Activated naive CD8-positive, alpha-beta T cell treated with anti-CD3 and anti-CD28 coated beads, Interleukin-2, amount 50 U/mL, for 16 hours (primary cell): Measurements from ENCODE around the gene FCRL4.
"Not testable (repeated sequence)": the region's sequence is repeated elsewhere in the genome, so short reads cannot be mapped to it uniquely, and the experiment has no call there.

Experiments used
- DNase-seq: peaks from one replicate; pipeline ENCODE4 v3.0.0-alpha.2; 2020; ENCODE audit warnings: low read depth, low spot score

Gene FCRL4

GRCh38 chr1:157551694-157552693 is 45.9 kb downstream of the FCRL4 start, which contains the start of gene FCRL5:
TSS of gene FCRL5 (minus strand) at chr1:157552515. CDS start at chr1:157552362, 153 bp downstream.
- no peak for DNase-seq

- DNase-seq, result not testable (repeated sequence)
Observed at GRCh38 chr1:157548081-157548480, 49.8 kb downstream of the FCRL4 start.

- no peak for DNase-seq
Observed at GRCh38 chr1:157542676-157543075, 55.2 kb downstream of the FCRL4 start.

DNA sequence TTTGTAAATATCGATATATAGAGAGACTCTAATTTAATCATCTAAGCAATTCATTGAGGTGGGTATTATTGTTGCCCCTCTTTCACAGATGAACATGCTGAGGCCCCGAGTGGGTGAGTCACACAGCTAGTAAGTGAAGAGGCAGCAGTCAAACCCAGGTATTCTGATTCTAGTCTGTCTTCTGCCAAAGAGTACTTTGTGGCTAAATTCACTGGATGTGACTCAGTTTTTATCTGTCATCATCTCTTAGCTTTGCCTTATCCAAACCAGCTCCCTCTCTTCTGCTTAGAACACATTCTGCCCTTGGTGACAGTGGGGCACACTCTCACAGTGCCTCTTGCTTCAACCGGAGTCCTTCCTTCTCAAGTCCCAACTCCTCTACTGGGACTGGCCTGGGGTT is 57.0 kb downstream of the FCRL4 start:
- no peak for DNase-seq

- DNase-seq, result no peak
Observed at GRCh38 chr1:157540160-157540748, 57.6 kb downstream of the FCRL4 start.

GRCh38 chr1:157539568-157539967 is 58.3 kb downstream of the FCRL4 start:
- no peak for DNase-seq

DNA sequence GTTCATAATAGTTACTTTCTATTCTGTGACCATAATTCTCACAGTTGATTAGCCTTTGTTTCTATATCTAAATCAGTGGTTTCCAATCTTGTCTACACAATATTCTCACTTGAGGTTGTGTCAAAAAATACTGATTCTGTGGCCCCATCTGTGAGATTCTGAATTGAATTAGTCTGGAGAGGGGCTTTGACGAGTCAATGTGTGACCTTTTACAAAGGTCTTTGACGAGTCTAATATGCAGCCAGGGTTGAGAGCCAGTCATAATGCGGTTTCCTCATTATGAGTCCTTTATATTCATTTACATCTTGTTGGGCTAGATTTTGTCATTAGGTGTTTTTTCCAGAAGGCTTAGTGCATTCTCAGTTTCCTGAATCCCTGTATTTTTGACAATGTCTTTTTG is 65.3 kb downstream of the FCRL4 start:
- no peak for DNase-seq

- no peak for DNase-seq
Observed at GRCh38 chr1:157523774-157524493, 74.0 kb downstream of the FCRL4 start.
